BJ (cell line): ENCODE data around the gene TELO2. TPM values are rescaled to one million over a fixed set of nuclear protein-coding genes. Genes with fewer than 3 reads are reported as not detected.

Experiments
- CTCF ChIA-PET: fragments of 350-600 bp; formaldehyde crosslinking; extraction: SDS; loops from one replicate; lab custom pipeline; 2021; ENCODE audit warnings: antibody characterized with exemption, inconsistent platforms; lab: Yijun Ruan, JAX
- POLR2A ChIA-PET: fragments of 300-600 bp; sonication (Branson Sonifier 250); formaldehyde crosslinking; extraction: SDS; loops from one replicate; lab custom pipeline; 2021; ENCODE audit warnings: antibody characterized with exemption; lab: Charles Lee
- DNase-seq: peaks from one replicate; pipeline ENCODE4 v3.0.0-alpha.2; 2011; ENCODE audit warnings: low read depth
- H3K27me3 ChIP-seq: 2 replicates; pipeline ENCODE4 v1.6.0; 2011; ENCODE audit warnings: low read length; ENCODE audit not compliant: control insufficient read depth, insufficient read depth
- H3K36me3 ChIP-seq: 2 replicates; pipeline ENCODE4 v1.5.1; 2011; ENCODE audit warnings: low read length; ENCODE audit not compliant: control insufficient read depth, insufficient read depth
- H3K4me3 ChIP-seq: 2 replicates; pipeline ENCODE4 v1.5.1; 2011; ENCODE audit warnings: low read depth, mild to moderate bottlenecking, control low read depth, low read length
- polyA plus RNA-seq: library from polyadenylated mRNA; depleted of rRNA; stranded (reverse); fragments of >200 nt; gene quantifications from 2 replicates; pipeline ENCODE4 v1.2.3, GENCODE V29; 2011
- TF ChIP-seq, protein P1 (sequence below): IDR thresholded peaks from 2 replicates; pipeline ENCODE4 v1.5.1; 2011; ENCODE audit warnings: low read depth, mild to moderate bottlenecking, control low read depth, inconsistent platforms, low read length, moderate library complexity; ENCODE audit not compliant: insufficient read depth

The TELO2 gene
- polyA plus RNA-seq, 1 experiment: 15.9 TPM

DNA sequence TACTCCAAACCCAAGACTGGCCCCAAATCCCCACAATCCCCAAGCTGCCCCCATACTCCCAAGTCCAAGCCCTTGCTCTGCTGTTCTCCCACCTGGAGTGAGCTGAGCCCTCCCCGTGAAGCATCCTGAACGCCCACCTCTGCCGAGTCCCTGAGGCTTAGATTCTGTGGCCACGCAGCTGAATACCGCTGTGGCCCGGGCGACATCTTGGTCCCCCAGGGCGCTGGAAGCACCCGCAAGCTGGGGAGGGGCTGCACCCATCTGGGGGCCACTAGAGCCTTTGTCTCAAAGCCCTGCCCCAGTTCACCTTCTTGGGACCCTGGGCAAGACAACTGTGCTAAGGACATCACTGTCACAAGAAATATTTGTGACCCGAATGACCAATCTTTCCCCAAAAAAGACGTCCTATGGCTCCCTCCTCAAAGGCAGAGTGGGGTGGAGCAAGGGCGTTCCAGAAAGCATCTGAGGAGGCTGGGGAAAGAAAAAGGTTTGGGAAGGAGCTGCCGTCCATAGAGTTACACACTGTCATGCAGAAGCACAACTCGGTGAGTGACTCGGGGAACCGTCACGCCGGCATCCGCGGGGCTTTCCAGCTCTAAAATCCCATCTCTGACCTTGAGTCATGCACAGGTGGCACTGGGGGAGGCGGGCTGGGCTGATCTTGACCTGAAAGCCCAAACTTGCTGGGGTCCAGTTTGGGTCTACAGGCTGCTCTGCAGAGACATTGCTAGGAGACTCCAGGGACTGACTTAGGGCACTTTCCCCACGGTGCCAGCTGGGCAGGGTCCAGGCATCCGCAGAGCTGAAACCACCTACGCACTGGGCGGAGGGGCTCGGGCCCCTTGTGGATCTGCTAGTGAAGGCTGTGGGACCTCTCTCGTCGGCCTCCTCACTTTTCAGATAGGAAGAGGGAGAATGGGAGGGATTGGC, 11.0 kb upstream of the TELO2 start:
- Histone ChIP-seq H3K4me3 (no peak overlapping the region), H3K36me3 (no peaks in the 10 kb centered on the region), H3K27me3 (no peaks in the 10 kb centered on the region)
- TF ChIP-seq, protein P1, sequence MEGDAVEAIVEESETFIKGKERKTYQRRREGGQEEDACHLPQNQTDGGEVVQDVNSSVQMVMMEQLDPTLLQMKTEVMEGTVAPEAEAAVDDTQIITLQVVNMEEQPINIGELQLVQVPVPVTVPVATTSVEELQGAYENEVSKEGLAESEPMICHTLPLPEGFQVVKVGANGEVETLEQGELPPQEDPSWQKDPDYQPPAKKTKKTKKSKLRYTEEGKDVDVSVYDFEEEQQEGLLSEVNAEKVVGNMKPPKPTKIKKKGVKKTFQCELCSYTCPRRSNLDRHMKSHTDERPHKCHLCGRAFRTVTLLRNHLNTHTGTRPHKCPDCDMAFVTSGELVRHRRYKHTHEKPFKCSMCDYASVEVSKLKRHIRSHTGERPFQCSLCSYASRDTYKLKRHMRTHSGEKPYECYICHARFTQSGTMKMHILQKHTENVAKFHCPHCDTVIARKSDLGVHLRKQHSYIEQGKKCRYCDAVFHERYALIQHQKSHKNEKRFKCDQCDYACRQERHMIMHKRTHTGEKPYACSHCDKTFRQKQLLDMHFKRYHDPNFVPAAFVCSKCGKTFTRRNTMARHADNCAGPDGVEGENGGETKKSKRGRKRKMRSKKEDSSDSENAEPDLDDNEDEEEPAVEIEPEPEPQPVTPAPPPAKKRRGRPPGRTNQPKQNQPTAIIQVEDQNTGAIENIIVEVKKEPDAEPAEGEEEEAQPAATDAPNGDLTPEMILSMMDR: no peak
- no peak for DNase-seq
- ChIA-PET CTCF (interaction anchor here (1.0 kb wide), 1 partner anchor 12 kb away, joined by 3 read pairs; no protein-coding TSS in a partner anchor), POLR2A (no interaction called here)

DNA sequence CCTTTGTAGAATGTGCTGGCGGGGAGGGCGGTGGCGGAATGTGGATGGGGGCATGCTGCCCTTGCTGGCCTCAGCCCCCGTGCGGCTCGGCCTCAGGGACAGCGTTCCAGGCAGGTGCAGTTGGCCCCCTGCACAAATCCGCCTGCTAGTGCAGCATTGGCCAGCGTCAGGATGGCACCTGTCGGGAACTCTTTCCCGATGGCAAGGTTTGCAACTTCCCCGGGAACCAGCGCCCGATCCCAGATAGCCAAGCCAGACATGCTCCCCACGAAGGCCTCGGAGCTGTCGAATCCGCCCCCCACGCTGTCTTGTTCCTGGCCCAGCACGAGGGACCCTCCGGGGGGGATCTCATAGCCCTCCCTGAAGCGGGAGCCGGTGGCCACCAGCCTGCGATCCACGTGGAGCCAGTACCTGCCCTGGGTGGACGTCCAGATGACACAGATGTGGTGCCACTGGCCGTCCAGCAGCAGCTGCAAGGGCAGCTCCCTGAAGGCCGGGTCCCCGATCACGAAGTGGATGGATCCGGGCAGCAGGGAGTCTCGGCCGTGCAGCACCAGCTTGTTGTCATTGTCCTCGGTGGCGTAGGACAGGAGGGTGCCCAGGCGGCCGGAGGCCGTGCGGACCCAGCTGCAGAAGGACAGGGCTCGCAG, 7.2 kb upstream of the TELO2 start:
- POLR2A ChIA-PET: no interaction called here
- CTCF ChIA-PET: interaction anchor here (0.6 kb wide), 1 partner anchor 326 kb away, joined by 3 read pairs; no protein-coding TSS in a partner anchor
- Histone ChIP-seq H3K4me3 (no peak overlapping the region), H3K36me3 (no peaks in the 10 kb centered on the region), H3K27me3 (no peaks in the 10 kb centered on the region)
- DNase-seq: no peak
- TF ChIP-seq, protein P1: no peak

DNA sequence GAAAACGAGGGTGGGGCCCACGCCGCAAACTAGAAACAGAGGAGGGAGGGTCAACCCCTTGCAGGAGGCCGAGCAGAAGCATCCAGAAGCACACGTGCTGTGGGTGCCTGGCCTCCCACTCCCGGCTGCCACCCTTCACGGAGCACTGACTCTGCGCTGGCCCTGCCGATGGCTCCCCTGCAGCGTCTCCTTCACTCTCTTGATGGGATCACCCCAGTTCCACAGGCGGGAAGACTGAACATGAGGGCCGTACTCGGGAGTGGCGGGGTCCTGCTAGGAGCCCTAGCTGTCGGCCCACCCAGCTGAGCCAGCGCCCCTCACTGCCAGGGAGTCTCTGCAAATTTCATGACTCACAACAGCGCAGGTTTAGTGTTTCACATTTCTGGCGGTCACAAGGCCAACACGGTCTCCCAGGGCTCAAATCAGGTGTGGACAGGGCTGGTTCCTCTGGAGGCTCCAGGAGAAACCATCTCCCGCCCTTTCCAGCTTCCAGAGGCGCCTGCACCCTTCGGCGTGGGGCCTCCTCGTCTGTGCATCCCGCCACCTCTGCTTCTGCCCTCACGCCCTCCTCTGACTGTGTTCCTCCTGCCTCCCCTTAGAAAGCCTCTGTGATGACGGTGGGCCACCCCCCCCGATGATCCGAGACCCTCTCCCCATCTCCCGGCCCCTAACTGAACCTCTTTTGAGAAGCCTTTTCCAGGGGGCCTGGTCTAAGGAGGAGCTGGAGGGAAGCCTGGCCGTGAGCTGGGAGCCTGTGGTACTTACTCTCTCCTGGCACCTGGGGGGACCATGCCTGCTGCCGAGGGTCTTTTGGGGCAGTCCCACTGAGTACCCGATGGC, 6.4 kb upstream of the TELO2 start:
- no peaks in the 10 kb centered on the region for H3K36me3 ChIP-seq
- POLR2A ChIA-PET: no interaction called here
- CTCF ChIA-PET: no interaction called here
- no peaks in the 10 kb centered on the region for H3K27me3 ChIP-seq
- DNase-seq: no peak
- H3K4me3 ChIP-seq: no peak overlapping the region
- TF ChIP-seq, protein P1: no peak

DNA sequence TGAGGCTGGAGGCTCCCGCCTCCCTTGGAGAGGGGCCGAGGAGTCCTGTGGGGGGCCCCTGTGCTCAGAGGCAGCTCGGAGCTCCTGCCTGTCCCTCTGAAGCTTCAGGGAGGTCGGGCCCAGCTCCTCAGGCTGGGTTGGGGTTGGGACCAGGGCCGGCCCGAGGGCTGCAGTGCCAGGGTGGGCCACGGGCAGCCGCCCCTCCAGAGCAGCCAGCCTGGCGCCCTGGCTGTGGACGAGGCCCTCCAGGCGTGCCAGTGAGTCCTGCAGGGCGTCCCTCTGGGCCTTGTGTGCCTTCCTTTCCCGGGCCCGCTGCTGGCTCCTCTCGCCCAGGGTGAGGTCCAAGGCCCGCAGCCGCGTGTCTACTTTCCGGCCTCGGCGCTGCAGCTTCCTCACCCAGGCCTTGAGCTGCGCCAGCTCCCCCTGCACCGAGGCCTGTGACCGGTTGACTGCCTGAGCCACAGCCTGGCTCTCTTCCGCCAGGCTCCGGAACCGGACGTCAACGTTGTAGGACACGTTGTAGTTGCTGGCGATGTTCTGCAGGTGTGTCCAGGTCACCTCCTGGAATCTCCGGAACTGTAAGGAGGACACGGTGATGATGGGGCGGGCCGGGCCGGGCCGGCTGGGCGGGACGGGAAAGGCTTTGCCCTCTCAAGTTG, 5.6 kb upstream of the TELO2 start:
- Histone ChIP-seq H3K4me3 (no peak overlapping the region), H3K36me3 (no peaks in the 10 kb centered on the region), H3K27me3 (no peaks in the 10 kb centered on the region)
- ChIA-PET CTCF (no interaction called here), POLR2A (no interaction called here)
- DNase-seq: no peak
- TF ChIP-seq, protein P1: no peak
